ENCODE measurements around the gene CRAMP1.
"Not testable (repeated sequence)": the region's sequence is repeated elsewhere in the genome, so short reads cannot be mapped to it uniquely, and the experiment has no call there.

The CRAMP1 gene

GRCh38 chr16:1713331-1713730 lies 101.2 kb downstream of the CRAMP1 start:
- DNase-seq (ENCODE audit: low read depth in 2 of 2), result no peak

GRCh38 chr16:1713933-1714332 lies 101.8 kb downstream of the CRAMP1 start:
- DNase-seq (ENCODE audit: low read depth in 2 of 2), result no peak

GRCh38 chr16:1715220-1715619 lies 103.1 kb downstream of the CRAMP1 start:
- DNase-seq (ENCODE audit: low read depth in 2 of 2), result no peak

- not testable (repeated sequence) for DNase-seq (ENCODE audit: low read depth in 2 of 2)
These were observed 106.1 kb downstream of the CRAMP1 start for GRCh38 chr16:1718236-1718635.

GRCh38 chr16:1719559-1720229 lies 107.5 kb downstream of the CRAMP1 start:
- not testable (repeated sequence) for DNase-seq (ENCODE audit: low read depth in 2 of 2)

- no peak for DNase-seq (ENCODE audit: low read depth in 2 of 2)
These were observed 109.2 kb downstream of the CRAMP1 start for GRCh38 chr16:1721372-1721771.

- no peak for DNase-seq (ENCODE audit: low read depth in 2 of 2)
These were observed 111.4 kb downstream of the CRAMP1 start for GRCh38 chr16:1723450-1724147.

- no peak for DNase-seq (ENCODE audit: low read depth in 2 of 2)
These were observed 112.3 kb downstream of the CRAMP1 start for GRCh38 chr16:1724491-1724890.

- no peak for DNase-seq (ENCODE audit: low read depth in 2 of 2)
These were observed 114.7 kb downstream of the CRAMP1 start for GRCh38 chr16:1726661-1727502.
